PC-9 (cell line): ENCODE measurements around the gene KIZ. TPM values are rescaled to one million over a fixed set of nuclear protein-coding genes. Genes with fewer than 3 reads are reported as not detected.

ENCODE experiments used
- BruUV-seq: library from RNA; stranded (reverse); fragments of 400-500 nt; replicated peaks from 2 replicates; lab custom pipeline; 2021; lab: Mats Ljungman, UMichigan
- CTCF ChIA-PET: fragments of 300-600 bp; sonication (Branson Sonifier 250); formaldehyde crosslinking; loops from one replicate; lab custom pipeline; 2022; ENCODE audit warnings: antibody characterized with exemption; lab: Charles Lee
- POLR2A ChIA-PET: fragments of 300-600 bp; sonication (Branson Sonifier 250); formaldehyde crosslinking; loops from one replicate; lab custom pipeline; 2022; ENCODE audit warnings: antibody characterized with exemption; ENCODE audit not compliant: unreplicated experiment; lab: Charles Lee
- DNase-seq, 2 experiments: peaks; one replicate each; pipeline versions ENCODE4 v3.0.0 to v3.0.0-alpha.2; 2015 to 2022; ENCODE audit warnings: mixed read lengths in 1 of 2
- H2AFZ ChIP-seq: fragments of 200-600 bp; sonication (generic); 2 replicates; pipeline ENCODE4 v1.8.1; 2017; ENCODE audit warnings: antibody characterized with exemption
- H3F3A ChIP-seq: fragments of 200-600 bp; sonication (generic); 2 replicates; pipeline ENCODE4 v1.8.1; 2017; ENCODE audit warnings: antibody characterized with exemption, mild to moderate bottlenecking, low read depth; ENCODE audit not compliant: insufficient read depth
- H3K27ac ChIP-seq: fragments of 200-600 bp; sonication (generic); 2 replicates; pipeline ENCODE4 v1.6.1; 2016; ENCODE audit warnings: mixed run types
- H3K27me3 ChIP-seq: fragments of 200-600 bp; sonication (generic); 2 replicates; pipeline ENCODE4 v1.6.1; 2016; ENCODE audit warnings: low read depth, mixed run types; ENCODE audit not compliant: insufficient read depth
- H3K36me3 ChIP-seq: fragments of 200-600 bp; sonication (generic); 2 replicates; pipeline ENCODE4 v1.6.1; 2016; ENCODE audit warnings: low read depth, mixed run types
- H3K4me1 ChIP-seq: fragments of 200-600 bp; sonication (generic); replicated peaks from 2 replicates; pipeline ENCODE4 v1.6.1; 2016; ENCODE audit warnings: mixed run types; ENCODE audit not compliant: insufficient read depth
- H3K4me2 ChIP-seq: fragments of 200-600 bp; sonication (generic); 2 replicates; pipeline ENCODE4 v1.6.1; 2017; ENCODE audit warnings: mixed run types
- H3K4me3 ChIP-seq: fragments of 200-600 bp; sonication (generic); 2 replicates; pipeline ENCODE4 v1.6.1; 2016; ENCODE audit warnings: mixed run types
- H3K79me2 ChIP-seq: fragments of 200-600 bp; sonication (generic); 2 replicates; pipeline ENCODE4 v1.6.1; 2017; ENCODE audit warnings: low read depth, mixed run types
- H3K9me2 ChIP-seq: fragments of 200-600 bp; sonication (generic); 2 replicates; pipeline ENCODE4 v1.8.1; 2017; ENCODE audit warnings: mild to moderate bottlenecking; ENCODE audit not compliant: insufficient read depth
- H3K9me3 ChIP-seq: fragments of 200-600 bp; sonication (generic); 2 replicates; pipeline ENCODE4 v1.8.1; 2016; ENCODE audit warnings: low read depth; ENCODE audit not compliant: insufficient read depth
- H4K20me1 ChIP-seq: fragments of 200-600 bp; sonication (generic); 2 replicates; pipeline ENCODE4 v1.8.1; 2017; ENCODE audit not compliant: insufficient read depth
- EZH2 ChIP-seq: fragments of 200-600 bp; sonication (generic); IDR thresholded peaks from 2 replicates; pipeline ENCODE4 v1.8.0; 2017; ENCODE audit warnings: antibody characterized with exemption, low read depth
- intact Hi-C: fragments of 100-400 bp; cut with micrococcal nuclease; formaldehyde crosslinking; loops from one replicate; pipeline ENCODE4 v1.10.0; 2022; ENCODE audit not compliant: unreplicated experiment
- total RNA-seq: library from RNA; stranded (reverse); gene quantifications from 2 replicates; pipeline ENCODE4 v1.2.3, GENCODE V29; 2021
- TF ChIP-seq, protein P1 (sequence below): fragments of 200-600 bp; sonication (generic); conservative IDR thresholded peaks from 2 replicates; pipeline ENCODE4 v1.6.1; 2017; ENCODE audit warnings: mixed run types, antibody characterized with exemption, mild to moderate bottlenecking, moderate library complexity

KIZ gene
- total RNA-seq, 1 experiment from 2014 or later: 21.5 TPM

DNA sequence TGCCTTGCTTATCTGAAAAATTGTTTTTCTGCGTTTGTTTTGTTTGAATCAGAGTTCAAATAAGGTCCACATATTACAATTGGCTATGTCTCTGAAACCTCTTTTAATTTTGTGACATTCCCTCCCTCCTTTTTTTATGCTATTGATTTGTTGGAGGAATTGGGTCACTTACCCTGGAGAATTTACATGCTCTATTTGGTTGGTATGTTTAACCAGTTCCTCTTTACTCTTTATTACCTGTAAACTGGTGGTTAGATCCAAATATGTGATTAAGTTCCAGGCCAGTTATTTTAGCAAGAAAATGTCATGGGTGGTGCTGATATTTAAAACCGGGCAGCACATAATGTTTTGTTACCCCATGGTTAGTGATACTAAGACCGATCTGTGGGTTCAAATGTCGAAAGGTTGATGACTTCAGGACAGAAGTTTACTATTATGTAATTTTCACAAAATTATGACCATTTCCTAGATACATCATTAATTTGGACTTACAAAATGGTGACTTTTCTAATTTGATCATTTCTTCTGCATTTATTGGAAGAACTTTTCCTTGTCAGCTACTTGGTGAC is 77.3 kb downstream of the KIZ start:
- Histone ChIP-seq H3K79me2 (no peaks in the 10 kb centered on the region), H3K9me3 (no peaks in the 10 kb centered on the region), H3K27ac (no peak overlapping the region), H3K36me3 (no peaks in the 10 kb centered on the region), H3K9me2 (no peaks in the 10 kb centered on the region), H3F3A (no peaks in the 10 kb centered on the region), H3K4me3 (no peak overlapping the region), H3K4me1 (peaks cover 14% of the 10 kb centered on the region), H3K4me2 (no peak overlapping the region), H4K20me1 (no peaks in the 10 kb centered on the region), H2AFZ (no peak overlapping the region), H3K27me3 (no peaks in the 10 kb centered on the region)
- ChIA-PET CTCF (no interaction called here), POLR2A (no interaction called here)
- TF ChIP-seq, protein P1, sequence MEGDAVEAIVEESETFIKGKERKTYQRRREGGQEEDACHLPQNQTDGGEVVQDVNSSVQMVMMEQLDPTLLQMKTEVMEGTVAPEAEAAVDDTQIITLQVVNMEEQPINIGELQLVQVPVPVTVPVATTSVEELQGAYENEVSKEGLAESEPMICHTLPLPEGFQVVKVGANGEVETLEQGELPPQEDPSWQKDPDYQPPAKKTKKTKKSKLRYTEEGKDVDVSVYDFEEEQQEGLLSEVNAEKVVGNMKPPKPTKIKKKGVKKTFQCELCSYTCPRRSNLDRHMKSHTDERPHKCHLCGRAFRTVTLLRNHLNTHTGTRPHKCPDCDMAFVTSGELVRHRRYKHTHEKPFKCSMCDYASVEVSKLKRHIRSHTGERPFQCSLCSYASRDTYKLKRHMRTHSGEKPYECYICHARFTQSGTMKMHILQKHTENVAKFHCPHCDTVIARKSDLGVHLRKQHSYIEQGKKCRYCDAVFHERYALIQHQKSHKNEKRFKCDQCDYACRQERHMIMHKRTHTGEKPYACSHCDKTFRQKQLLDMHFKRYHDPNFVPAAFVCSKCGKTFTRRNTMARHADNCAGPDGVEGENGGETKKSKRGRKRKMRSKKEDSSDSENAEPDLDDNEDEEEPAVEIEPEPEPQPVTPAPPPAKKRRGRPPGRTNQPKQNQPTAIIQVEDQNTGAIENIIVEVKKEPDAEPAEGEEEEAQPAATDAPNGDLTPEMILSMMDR: no peak
- TF ChIP-seq EZH2: no peak
- no TSS peak for BruUV-seq
- intact Hi-C loops: no loop called here
- DNase-seq: no peak

DNA sequence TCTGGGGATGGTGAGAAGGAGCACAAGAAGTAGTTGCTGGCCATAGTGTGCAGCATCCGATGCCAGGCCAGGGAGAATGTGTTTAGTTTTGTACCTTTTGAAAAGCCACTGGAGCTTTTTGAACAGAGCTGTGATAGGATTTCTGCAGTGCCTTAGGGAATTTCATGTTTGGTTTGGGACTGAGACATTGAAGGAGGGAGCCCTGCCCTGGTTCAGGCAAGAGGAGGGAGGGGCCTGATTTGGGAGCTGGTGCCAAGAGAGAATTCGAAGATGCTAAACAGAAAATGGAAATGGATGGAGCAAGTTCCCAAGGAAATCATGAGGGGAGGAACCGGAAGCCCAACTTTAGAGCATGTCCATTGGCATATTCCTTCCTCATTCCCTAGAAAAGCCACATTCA is 80.7 kb downstream of the KIZ start:
- peaks cover 14% of the 10 kb centered on the region for H3K4me1 ChIP-seq
- no TSS peak for BruUV-seq
- H3K36me3 ChIP-seq: no peaks in the 10 kb centered on the region
- intact Hi-C loops: no loop called here
- no peaks in the 10 kb centered on the region for H3K79me2 ChIP-seq
- H2AFZ ChIP-seq: no peak overlapping the region
- no peak for DNase-seq
- H3K4me3 ChIP-seq: no peak overlapping the region
- ChIA-PET CTCF (no interaction called here), POLR2A (no interaction called here)
- no peaks in the 10 kb centered on the region for H3F3A ChIP-seq
- TF ChIP-seq, protein P1: no peak
- no peak for TF ChIP-seq EZH2
- no peaks in the 10 kb centered on the region; the same call in 1 of the 2 replicates for H4K20me1 ChIP-seq
- no peaks in the 10 kb centered on the region for H3K27me3 ChIP-seq
- H3K9me3 ChIP-seq: no peaks in the 10 kb centered on the region
- no peak overlapping the region for H3K27ac ChIP-seq
- H3K4me2 ChIP-seq: no peak overlapping the region
- no peaks in the 10 kb centered on the region for H3K9me2 ChIP-seq

DNA sequence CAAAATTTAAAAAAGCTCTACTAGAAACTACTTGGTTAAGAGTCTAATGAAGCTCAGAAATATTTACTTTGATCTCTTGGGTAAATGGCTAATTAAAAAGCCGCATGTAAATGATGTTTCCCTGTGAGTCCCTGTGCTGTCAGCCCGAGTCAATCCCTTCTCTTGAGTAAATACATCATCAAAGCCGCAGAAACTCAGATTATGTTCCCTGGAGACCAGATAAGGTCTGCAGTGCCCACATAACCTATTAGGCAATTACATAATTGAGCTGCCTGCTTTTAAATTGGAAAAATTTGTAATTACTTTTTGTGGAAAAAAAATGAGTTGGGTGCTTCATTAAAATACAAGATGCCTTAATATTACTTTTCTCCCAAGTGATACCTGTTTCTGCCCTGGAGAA is 83.1 kb downstream of the KIZ start:
- H3K79me2 ChIP-seq: no peaks in the 10 kb centered on the region
- CTCF ChIA-PET: no interaction called here
- no peaks in the 10 kb centered on the region for H3K36me3 ChIP-seq
- TF ChIP-seq, protein P1: no peak
- no peak for TF ChIP-seq EZH2
- no peak overlapping the region for H3K4me3 ChIP-seq
- H3K27ac ChIP-seq: no peak overlapping the region
- H3F3A ChIP-seq: no peaks in the 10 kb centered on the region
- H4K20me1 ChIP-seq: no peaks in the 10 kb centered on the region; the same call in none of the 2 replicates
- intact Hi-C loops: no loop called here
- 0 out of 2 replicates have a peak, but pooled peaks cover 3% of the 10 kb centered on the region for H3K4me1 ChIP-seq
- DNase-seq: no peak
- H3K9me2 ChIP-seq: no peaks in the 10 kb centered on the region
- no peaks in the 10 kb centered on the region for H3K9me3 ChIP-seq
- no TSS peak for BruUV-seq
- POLR2A ChIA-PET: interaction anchor here (0.6 kb wide), 1 partner anchor 1763 kb away, joined by 3 read pairs; no protein-coding TSS in a partner anchor
- no peak overlapping the region for H3K4me2 ChIP-seq
- no peak overlapping the region for H2AFZ ChIP-seq
- H3K27me3 ChIP-seq: no peaks in the 10 kb centered on the region
